ENCODE results near the gene HMOX1.

HMOX1 gene

GRCh38 chr22:35381424-35382009 lies 621 bp downstream of the HMOX1 start:
- no peak for DNase-seq

DNA sequence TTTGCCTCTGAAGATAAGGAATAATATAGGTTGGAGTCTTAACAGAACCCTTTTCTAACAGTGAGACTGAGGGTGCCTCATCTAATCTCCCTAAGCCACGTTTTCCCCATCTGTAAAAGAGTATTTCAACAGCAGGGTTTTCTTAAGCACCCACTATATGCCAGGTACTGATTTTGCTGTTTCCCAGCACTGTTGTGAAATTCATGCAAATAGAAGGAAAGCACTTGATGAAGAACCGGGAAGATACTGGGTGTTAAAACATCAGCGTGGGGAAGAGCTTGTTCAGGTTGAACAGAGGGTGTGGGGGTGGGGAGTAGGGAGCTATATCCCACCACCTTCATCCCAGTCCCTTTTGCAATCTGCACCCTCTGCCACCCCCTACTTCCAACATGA lies 2.8 kb downstream of the HMOX1 start:
- no peak for DNase-seq

- no peak for DNase-seq
Measured at GRCh38 chr22:35384527-35384926, 3.6 kb downstream of the HMOX1 start.

- no peak for DNase-seq
Measured at GRCh38 chr22:35384975-35385588, 4.2 kb downstream of the HMOX1 start.

DNA sequence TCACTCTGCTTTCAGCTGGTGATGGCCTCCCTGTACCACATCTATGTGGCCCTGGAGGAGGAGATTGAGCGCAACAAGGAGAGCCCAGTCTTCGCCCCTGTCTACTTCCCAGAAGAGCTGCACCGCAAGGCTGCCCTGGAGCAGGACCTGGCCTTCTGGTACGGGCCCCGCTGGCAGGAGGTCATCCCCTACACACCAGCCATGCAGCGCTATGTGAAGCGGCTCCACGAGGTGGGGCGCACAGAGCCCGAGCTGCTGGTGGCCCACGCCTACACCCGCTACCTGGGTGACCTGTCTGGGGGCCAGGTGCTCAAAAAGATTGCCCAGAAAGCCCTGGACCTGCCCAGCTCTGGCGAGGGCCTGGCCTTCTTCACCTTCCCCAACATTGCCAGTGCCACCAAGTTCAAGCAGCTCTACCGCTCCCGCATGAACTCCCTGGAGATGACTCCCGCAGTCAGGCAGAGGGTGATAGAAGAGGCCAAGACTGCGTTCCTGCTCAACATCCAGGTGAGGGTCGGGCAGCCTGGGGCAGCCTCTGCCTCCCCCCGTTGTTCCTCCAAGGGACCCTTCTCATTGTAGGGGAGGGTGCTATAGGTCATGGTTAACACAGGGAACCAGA lies 5.9 kb downstream of the HMOX1 start:
- no peak for DNase-seq

- no peak for DNase-seq
Measured at GRCh38 chr22:35390933-35391332, 10.0 kb downstream of the HMOX1 start.

- DNase-seq, result no peak
Measured at GRCh38 chr22:35392357-35392756, 11.5 kb downstream of the HMOX1 start.

DNA sequence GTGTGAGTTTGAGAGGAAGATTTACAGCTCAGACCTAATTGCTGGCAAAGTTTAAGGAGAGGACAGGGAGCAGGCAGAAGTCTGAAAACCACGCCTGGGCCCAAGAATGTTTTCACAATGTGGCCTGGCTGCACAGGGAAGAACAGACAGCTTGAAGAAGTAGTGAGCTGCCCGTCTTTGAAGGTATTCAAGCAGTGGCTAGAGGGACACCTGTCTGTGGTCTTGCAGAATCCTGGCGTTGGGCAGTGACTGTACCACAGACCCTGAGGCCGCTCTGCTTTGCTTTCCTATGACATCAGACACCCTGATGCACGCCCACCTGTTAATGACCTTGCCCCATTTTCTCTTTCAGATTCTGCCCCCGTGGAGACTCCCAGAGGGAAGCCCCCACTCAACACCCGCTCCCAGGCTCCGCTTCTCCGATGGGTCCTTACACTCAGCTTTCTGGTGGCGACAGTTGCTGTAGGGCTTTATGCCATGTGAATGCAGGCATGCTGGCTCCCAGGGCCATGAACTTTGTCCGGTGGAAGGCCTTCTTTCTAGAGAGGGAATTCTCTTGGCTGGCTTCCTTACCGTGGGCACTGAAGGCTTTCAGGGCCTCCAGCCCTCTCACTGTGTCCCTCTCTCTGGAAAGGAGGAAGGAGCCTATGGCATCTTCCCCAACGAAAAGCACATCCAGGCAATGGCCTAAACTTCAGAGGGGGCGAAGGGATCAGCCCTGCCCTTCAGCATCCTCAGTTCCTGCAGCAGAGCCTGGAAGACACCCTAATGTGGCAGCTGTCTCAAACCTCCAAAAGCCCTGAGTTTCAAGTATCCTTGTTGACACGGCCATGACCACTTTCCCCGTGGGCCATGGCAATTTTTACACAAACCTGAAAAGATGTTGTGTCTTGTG lies 12.5 kb downstream of the HMOX1 start:
- DNase-seq, result no peak

DNA sequence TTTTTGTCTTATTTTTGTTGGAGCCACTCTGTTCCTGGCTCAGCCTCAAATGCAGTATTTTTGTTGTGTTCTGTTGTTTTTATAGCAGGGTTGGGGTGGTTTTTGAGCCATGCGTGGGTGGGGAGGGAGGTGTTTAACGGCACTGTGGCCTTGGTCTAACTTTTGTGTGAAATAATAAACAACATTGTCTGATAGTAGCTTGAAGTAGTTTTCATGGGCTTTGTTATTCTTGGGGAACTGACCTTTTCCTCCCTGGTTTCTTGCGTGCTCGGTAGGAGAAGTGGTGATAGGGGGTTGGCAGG lies 13.1 kb downstream of the HMOX1 start:
- no peak for DNase-seq

GRCh38 chr22:35394810-35395563 lies 14.1 kb downstream of the HMOX1 start:
- DNase-seq, result no peak

GRCh38 chr22:35396622-35397021 lies 15.7 kb downstream of the HMOX1 start:
- peak; percentile 52 for DNase-seq

DNA sequence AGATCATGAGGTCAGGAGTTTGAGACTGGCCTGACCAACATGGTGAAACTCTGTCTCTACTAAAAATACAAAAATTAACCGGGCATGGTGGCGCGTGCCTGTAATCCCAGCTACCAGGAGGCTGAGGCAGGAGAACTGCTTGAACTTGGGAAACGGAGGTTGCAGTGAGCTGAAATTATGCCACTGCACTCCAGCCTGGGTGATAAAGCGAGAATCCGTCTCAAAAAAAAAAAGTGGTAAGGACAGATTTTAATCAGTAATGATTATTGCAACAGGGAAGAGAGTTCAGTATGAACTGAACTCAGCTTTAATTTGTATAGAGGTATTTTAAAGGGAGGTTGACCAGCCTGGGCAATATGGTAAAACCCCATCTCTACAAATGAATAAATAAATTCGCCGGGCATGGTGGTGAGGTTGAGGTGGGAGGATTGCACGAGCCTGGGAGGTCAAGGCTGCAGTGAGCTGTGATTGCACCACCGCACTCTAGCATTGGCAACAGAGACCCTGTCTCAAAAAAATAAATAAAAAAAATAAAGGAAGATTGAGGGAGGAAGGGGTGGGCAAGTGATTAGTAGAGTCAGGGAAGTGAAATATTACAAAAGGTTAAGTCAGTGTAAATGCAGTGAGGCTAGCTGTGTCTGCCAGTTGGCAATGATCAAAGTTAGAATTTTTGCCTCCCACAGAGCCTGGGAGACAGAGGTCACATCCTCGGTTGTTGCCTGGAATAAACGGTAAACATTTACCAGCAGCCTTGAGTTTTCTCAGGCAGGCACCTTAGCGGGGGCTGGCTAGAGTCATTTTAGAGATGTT lies 16.4 kb downstream of the HMOX1 start:
- DNase-seq, result peak; percentile 40

GRCh38 chr22:35398591-35398973 lies 17.7 kb downstream of the HMOX1 start:
- DNase-seq, result no peak

DNA sequence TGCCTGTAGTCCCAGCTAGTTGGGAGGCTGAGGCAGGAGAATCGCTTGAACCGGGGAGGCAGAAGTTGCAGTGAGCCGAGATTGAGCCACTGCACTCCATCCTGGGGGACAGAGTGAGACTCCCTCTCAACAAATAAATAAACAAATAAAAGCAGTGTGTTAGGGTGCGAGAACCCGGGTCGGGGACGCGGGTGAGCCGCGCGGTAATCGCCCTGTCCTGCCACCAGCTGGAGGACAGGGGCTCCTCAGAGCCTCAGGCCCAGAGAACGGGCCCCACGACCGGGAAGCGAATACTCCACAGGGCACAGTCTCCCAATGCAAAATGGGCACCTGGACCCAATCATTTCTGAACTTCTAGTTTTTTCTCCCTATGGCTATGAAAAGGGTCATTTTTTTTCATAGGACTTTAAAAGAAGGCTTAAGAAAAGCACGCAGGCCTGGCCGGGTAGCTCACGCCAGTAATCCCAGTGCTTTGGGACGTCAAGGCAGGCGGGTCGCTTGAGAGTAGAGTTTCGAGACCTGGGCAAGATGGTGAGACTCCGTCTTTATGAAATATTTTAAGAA lies 18.3 kb downstream of the HMOX1 start:
- DNase-seq, result peak; percentile 45

DNA sequence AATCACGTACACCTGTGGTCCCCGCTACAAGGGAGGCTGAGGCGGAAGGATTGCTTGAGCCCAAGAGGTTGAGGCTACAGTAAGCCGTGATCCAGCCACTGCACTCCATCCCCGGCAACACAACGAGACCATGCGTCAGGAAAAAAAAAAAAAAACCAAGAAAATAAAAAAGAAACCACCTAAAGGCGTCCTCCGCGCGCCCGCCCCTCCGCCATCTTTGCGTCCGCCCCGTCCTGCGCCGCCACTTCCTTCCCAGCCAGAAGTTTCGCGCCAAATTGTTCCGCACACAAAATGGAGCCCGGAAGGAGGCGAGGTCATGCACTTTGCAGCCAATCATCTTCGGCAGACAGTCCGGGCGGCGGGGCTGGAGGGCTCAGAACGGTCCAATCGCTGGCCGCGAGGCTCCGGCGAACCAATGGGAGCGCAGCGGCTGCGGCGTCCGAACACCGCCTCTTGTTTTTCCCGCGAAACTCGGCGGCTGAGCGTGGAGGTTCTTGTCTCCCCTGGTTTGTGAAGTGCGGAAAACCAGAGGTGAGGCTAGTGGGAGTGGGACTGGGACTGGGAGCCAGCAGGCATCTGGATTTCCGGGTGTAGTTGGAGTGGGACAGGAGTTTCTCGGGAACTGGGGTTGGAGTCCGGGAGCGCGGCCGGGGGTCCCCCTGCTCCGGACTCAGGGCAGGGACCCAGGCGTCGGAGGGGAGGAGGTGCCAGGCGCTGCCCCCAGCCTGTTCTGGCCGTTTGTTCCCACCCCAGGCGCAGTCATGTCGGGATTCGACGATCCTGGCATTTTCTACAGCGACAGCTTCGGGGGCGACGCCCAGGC lies 19.0 kb downstream of the HMOX1 start, which contains the start of gene MCM5:
Gene MCM5 (plus strand): TSS at position 463 of the 823 bp plus-strand sequence. CDS start 299 bp downstream, at position 762.
- peak; percentile 100 for DNase-seq

- DNase-seq, result peak; percentile 58
Measured at GRCh38 chr22:35400501-35400790, 19.6 kb downstream of the HMOX1 start.

- no peak for DNase-seq
Measured at GRCh38 chr22:35401863-35402262, 21.0 kb downstream of the HMOX1 start.

DNA sequence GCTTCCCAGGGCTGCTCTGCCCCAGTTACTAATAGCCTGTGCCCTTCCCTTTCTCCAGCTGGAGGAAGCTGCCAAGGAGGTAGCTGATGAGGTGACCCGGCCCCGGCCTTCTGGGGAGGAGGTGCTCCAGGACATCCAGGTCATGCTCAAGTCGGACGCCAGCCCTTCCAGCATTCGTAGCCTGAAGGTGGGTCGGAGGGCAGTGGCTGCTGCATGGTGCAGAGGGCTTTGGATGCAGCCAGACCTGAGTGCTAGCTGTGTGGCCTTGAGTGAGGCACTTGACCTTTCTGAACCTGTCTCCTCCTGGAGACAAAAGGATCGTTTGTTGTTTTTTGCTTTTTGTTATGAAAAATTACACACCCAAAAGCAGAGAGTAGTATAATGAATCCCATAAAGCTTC lies 22.5 kb downstream of the HMOX1 start:
- no peak for DNase-seq

DNA sequence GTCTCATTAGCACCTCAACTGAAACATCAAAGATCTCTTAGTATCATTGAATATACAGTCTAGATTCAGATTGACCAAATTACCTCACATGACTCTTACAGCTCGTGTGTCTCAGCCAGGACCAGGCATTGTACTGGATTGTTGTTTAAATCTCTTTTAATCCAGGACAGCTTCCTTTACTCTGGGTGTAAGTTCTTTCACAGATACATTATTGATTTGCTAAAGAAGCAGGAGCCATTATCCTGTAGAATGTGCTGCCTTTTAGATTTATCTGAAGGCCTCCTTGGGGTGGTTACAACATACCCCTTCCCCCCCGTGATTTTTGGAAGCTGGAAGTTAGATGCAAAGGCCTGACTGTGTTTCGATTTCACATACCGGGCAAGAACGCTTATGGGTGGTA lies 23.3 kb downstream of the HMOX1 start:
- DNase-seq, result no peak

GRCh38 chr22:35406443-35406842 lies 25.5 kb downstream of the HMOX1 start:
- no peak for DNase-seq

DNA sequence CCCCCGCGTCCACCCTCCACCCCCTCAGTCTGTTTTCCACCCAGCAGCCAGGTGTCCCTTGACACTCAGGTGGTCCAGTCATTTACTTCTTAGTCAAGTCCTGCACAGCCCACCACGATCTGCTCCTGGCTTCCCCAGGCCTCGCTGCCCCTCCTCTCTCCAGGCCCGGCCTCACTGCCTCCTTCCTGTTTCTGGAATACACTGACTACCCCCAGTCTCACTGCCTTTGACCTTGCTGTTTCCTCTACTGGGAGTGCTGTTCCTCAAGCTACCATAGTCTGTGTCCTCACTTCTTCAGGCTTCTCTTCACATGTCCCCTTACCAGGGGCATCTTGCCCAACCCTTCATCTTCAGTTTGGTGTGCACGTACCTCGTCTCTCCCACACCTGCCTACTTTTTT lies 26.5 kb downstream of the HMOX1 start:
- DNase-seq, result no peak

Data from hematopoietic multipotent progenitor cell treated with erythropoietin and hydrocortisone succinate and interleukin-3 and kit ligand, for 4 days (in vitro differentiated cells).